HCT116 (cell line): ENCODE results near the gene MYDGF. TPM values are rescaled to one million over a fixed set of nuclear protein-coding genes. Genes with fewer than 3 reads are reported as not detected.

Source experiments
- ATAC-seq: fragments of 200-7000 bp; cut with Tn5 transposase; 2 replicates; pipeline ENCODE4 v1.9.1; 2020; ENCODE audit warnings: mild to moderate bottlenecking, moderate library complexity
- BruUV-seq: library from RNA; stranded (reverse); fragments of 400-500 nt; replicated peaks from 2 replicates; lab custom pipeline; 2021; lab: Mats Ljungman, UMichigan
- CTCF ChIA-PET: fragments of 300-600 bp; sonication (Branson Sonifier 250); formaldehyde crosslinking; loops from one replicate; lab custom pipeline; 2021; ENCODE audit warnings: antibody characterized with exemption; lab: Charles Lee
- POLR2A ChIA-PET: fragments of 300-600, 350-600 bp; sonication (Branson Sonifier 250); formaldehyde crosslinking; loops from one replicate; lab custom pipeline; 2021; ENCODE audit warnings: antibody characterized with exemption; lab: Charles Lee
- RAD21 ChIA-PET, 2 experiments: fragments of 300-600 bp; sonication (Branson Sonifier 250); formaldehyde crosslinking; loops; one replicate each; lab custom pipeline; 2023; ENCODE audit warnings: low total read pairs in 2 of 2; ENCODE audit not compliant: uncharacterized antibody in 2 of 2, unreplicated experiment in 2 of 2, low non-redundant PET in 1 of 2; lab: Charles Lee
- DNase-seq: peaks from one replicate; pipeline ENCODE4 v3.0.0-alpha.2; 2010; ENCODE audit warnings: low read depth, low spot score
- H2AFZ ChIP-seq: fragments of 200-600 bp; shearing (Covaris generic), sonication (generic); 2 replicates; pipeline ENCODE4 v1.6.1; 2017; ENCODE audit warnings: low read depth, mixed run types, mixed read lengths, antibody characterized with exemption, low read length; ENCODE audit not compliant: poor library complexity, severe bottlenecking
- H3K27ac ChIP-seq: 2 replicates; pipeline ENCODE4 v1.5.1; 2012; ENCODE audit warnings: low read depth, low read length
- H3K27me3 ChIP-seq: fragments of 200-600 bp; sonication (generic); 2 replicates; pipeline ENCODE4 v1.6.1; 2016; ENCODE audit warnings: mixed run types, low read length, mixed read lengths; ENCODE audit not compliant: insufficient read depth
- H3K36me3 ChIP-seq, 2 experiments: fragments of 200-500 bp in 1 of 2; fragments of 200-600 bp in 1 of 2; sonication (Bioruptor generic) in 1 of 2; sonication (generic) in 1 of 2; 2 replicates each; pipeline versions ENCODE4 v1.5.1 to v1.6.1; 2014 to 2016; ENCODE audit warnings: low read length in 2 of 2, inconsistent platforms in 1 of 2, mixed read lengths in 1 of 2, mixed run types in 1 of 2; ENCODE audit not compliant: insufficient read depth in 2 of 2, control insufficient read depth in 1 of 2
- H3K4me1 ChIP-seq, 2 experiments: fragments of 200-600 bp in 1 of 2; sonication (generic) in 1 of 2; 2 replicates each; pipeline versions ENCODE4 v1.5.1 to v1.6.1; 2012 to 2017; ENCODE audit warnings: low read length in 2 of 2, inconsistent platforms in 1 of 2, mild to moderate bottlenecking in 1 of 2, mixed read lengths in 1 of 2, mixed run types in 1 of 2, moderate library complexity in 1 of 2; ENCODE audit not compliant: insufficient read depth in 2 of 2, control insufficient read depth in 1 of 2
- H3K4me2 ChIP-seq: fragments of 200-600 bp; sonication (generic); 2 replicates; pipeline ENCODE4 v1.6.1; 2017; ENCODE audit warnings: mixed run types, low read length, mixed read lengths
- H3K4me3 ChIP-seq, 2 experiments: fragments of 200-600 bp in 1 of 2; sonication (generic) in 1 of 2; replicated peaks in 1 of 2; 2 replicates each; pipeline ENCODE4 v1.5.1; 2011 to 2016; ENCODE audit warnings: low read length in 2 of 2, control low read depth in 1 of 2, low read depth in 1 of 2, mild to moderate bottlenecking in 1 of 2, mixed read lengths in 1 of 2, mixed run types in 1 of 2
- H3K79me2 ChIP-seq: fragments of 200-600 bp; sonication (generic); 2 replicates; pipeline ENCODE4 v1.6.1; 2017; ENCODE audit warnings: mild to moderate bottlenecking, mixed run types, low read length, moderate library complexity, mixed read lengths; ENCODE audit not compliant: insufficient read depth
- H3K9ac ChIP-seq: fragments of 200-600 bp; sonication (generic); 2 replicates; pipeline ENCODE4 v1.6.1; 2016; ENCODE audit warnings: low read length, mixed read lengths
- H3K9me2 ChIP-seq: fragments of 200-600 bp; sonication (generic), shearing (Covaris generic); 2 replicates; pipeline ENCODE4 v1.6.1; 2017; ENCODE audit warnings: mixed run types, mild to moderate bottlenecking, moderate library complexity; ENCODE audit not compliant: insufficient read depth
- H3K9me3 ChIP-seq, 2 experiments: fragments of 200-500 bp in 1 of 2; fragments of 200-600 bp in 1 of 2; sonication (Bioruptor generic) in 1 of 2; sonication (generic) in 1 of 2; 2 replicates each; pipeline ENCODE4 v1.6.1; 2014 to 2017; ENCODE audit warnings: low read length in 2 of 2, mixed read lengths in 2 of 2, inconsistent platforms in 1 of 2, low read depth in 1 of 2, mild to moderate bottlenecking in 1 of 2, mixed run types in 1 of 2, moderate library complexity in 1 of 2; ENCODE audit not compliant: control insufficient read depth in 1 of 2, insufficient read depth in 1 of 2
- H4K20me1 ChIP-seq: fragments of 200-600 bp; sonication (generic), shearing (Covaris generic); 2 replicates; pipeline ENCODE4 v1.6.1; 2017; ENCODE audit warnings: mixed run types, mild to moderate bottlenecking, moderate library complexity; ENCODE audit not compliant: insufficient read depth
- ATF3 ChIP-seq: IDR thresholded peaks from 2 replicates; pipeline ENCODE4 v1.6.1; 2012
- CBX3 ChIP-seq: IDR thresholded peaks from 2 replicates; pipeline ENCODE4 v1.6.1; 2012; ENCODE audit warnings: low read depth
- CEBPB ChIP-seq: IDR thresholded peaks from 2 replicates; pipeline ENCODE4 v1.6.1; 2012; ENCODE audit warnings: low read depth
- EGR1 ChIP-seq: IDR thresholded peaks from 2 replicates; pipeline ENCODE4 v1.6.1; 2012; ENCODE audit warnings: low read depth
- ELF1 ChIP-seq: IDR thresholded peaks from 2 replicates; pipeline ENCODE4 v1.6.1; 2012; ENCODE audit warnings: low read depth, borderline replicate concordance
- EZH2 ChIP-seq: fragments of 200-600 bp; sonication (generic); IDR thresholded peaks from 2 replicates; pipeline ENCODE4 v1.6.1; 2017; ENCODE audit warnings: antibody characterized with exemption, mixed run types
- EZH2phosphoT487 ChIP-seq: fragments of 200-600 bp; IDR thresholded peaks from 2 replicates; pipeline ENCODE4 v1.6.1; 2018; ENCODE audit warnings: antibody characterized with exemption, borderline replicate concordance
- JUND ChIP-seq: IDR thresholded peaks from 2 replicates; pipeline ENCODE4 v1.6.1; 2012
- MAX ChIP-seq: IDR thresholded peaks from 2 replicates; pipeline ENCODE4 v1.6.1; 2012
- POLR2A ChIP-seq: IDR thresholded peaks from 2 replicates; pipeline ENCODE4 v1.7.0; 2011; ENCODE audit warnings: borderline replicate concordance; ENCODE audit not compliant: insufficient read depth, insufficient read length; ENCODE audit errors: extremely low read depth
- POLR2AphosphoS5 ChIP-seq: IDR thresholded peaks from 2 replicates; pipeline ENCODE4 v1.6.1; 2011; ENCODE audit warnings: mild to moderate bottlenecking, low read depth, low read length, moderate library complexity
- RAD21 ChIP-seq: IDR thresholded peaks from 2 replicates; pipeline ENCODE4 v1.6.1; 2012; ENCODE audit warnings: low read depth, mild to moderate bottlenecking
- REST ChIP-seq: IDR thresholded peaks from 2 replicates; pipeline ENCODE4 v1.6.1; 2012; ENCODE audit warnings: low read depth
- SP1 ChIP-seq: IDR thresholded peaks from 2 replicates; pipeline ENCODE4 v1.6.1; 2012; ENCODE audit warnings: low read depth
- YY1 ChIP-seq: IDR thresholded peaks from 2 replicates; pipeline ENCODE4 v1.6.1; 2011; ENCODE audit warnings: low read length, low read depth, moderate library complexity, mild to moderate bottlenecking; ENCODE audit not compliant: insufficient replicate concordance; ENCODE audit errors: extremely low read depth
- ZFX ChIP-seq: fragments of 450-650 bp; IDR thresholded peaks from 2 replicates; pipeline ENCODE4 v1.6.1; 2017
- ZNF274 ChIP-seq: fragments of 200-500 bp; sonication (Bioruptor generic); IDR thresholded peaks from 2 replicates; pipeline ENCODE4 v1.6.1; 2014; ENCODE audit warnings: mild to moderate bottlenecking, low read depth, low read length, inconsistent platforms
- intact Hi-C: fragments of 100-400 bp; cut with micrococcal nuclease; formaldehyde crosslinking; loops from 2 replicates; pipeline ENCODE4 v1.10.0; 2022
- total RNA-seq: library from RNA; stranded (reverse); gene quantifications from one replicate; pipeline ENCODE4 v1.2.1, GENCODE V29; 2021; ENCODE audit not compliant: unreplicated experiment

MYDGF gene
- total RNA-seq, 1 experiment from 2014 or later: 110 TPM

GRCh38 chr19:4701557-4701956 lies 31.4 kb upstream of the MYDGF start:
- TF ChIP-seq EGR1 (no peak), YY1 (no peak), CEBPB (no peak), EZH2 (no peak), ZNF274 (no peak), MAX (no peak), EZH2phosphoT487 (no peak), JUND (no peak), ZFX (no peak), ATF3 (no peak), SP1 (no peak), RAD21 (no peak), ELF1 (no peak), POLR2A (no peak), REST (no peak), CBX3 (no peak), POLR2AphosphoS5 (no peak)
- ATAC-seq (no peak), DNase-seq (no peak)
- H4K20me1 ChIP-seq: no peaks in the 10 kb centered on the region
- no peaks in the 10 kb centered on the region for H3K9me3 ChIP-seq
- H2AFZ ChIP-seq: no peak overlapping the region
- no peak overlapping the region for H3K9ac ChIP-seq
- no peak overlapping the region for H3K27ac ChIP-seq
- no peaks in the 10 kb centered on the region for H3K79me2 ChIP-seq
- no peaks in the 10 kb centered on the region for H3K27me3 ChIP-seq
- H3K36me3 ChIP-seq: peaks cover 14 to 46% of the 10 kb centered on the region in 2 experiments
- ChIA-PET RAD21 (no interaction called here), POLR2A (no interaction called here), CTCF (interaction anchor here (1.4 kb wide), 1 partner anchor 24 kb away, joined by 3 read pairs; no protein-coding TSS in a partner anchor)
- H3K9me2 ChIP-seq: no peaks in the 10 kb centered on the region
- H3K4me3 ChIP-seq: no peak overlapping the region
- intact Hi-C loops: no loop called here
- H3K4me1 ChIP-seq: peaks cover 0 to 5% of the 10 kb centered on the region in 2 experiments; a peak in 1 of 4 replicates
- BruUV-seq: no TSS peak
- H3K4me2 ChIP-seq: no peak overlapping the region
